ENCODE results near the gene VIM. TPM values are rescaled to one million over a fixed set of nuclear protein-coding genes. Genes with fewer than 3 reads are reported as not detected.
A peak's percentile ranks its signal among the peaks of the same experiment; 100 is the strongest.

VIM gene
- total and polyA plus RNA-seq, 2 donors (not counting 1 experiment from before 2014, with no cell fraction given) = 4,882 to 7,192 TPM

DNA sequence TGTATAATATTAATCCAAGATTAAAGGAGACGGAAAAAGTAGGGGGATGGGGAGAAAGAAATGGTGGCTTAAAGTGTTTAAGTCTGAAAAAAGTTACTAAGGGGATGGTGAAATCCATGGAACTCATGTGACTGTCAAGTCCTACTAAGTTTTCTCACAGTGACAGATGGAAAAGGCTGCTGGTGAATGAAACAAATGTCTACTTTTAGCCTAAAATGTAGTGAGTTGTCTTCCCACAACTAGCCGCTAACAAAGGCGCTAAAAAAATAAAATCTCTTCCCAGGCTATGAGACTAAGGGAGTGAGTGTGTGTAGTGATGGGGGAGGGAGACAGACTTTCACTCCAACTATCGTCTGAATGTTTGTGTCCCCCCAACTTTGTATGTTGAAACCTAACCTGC is 12.6 kb downstream of the VIM start:
- TF ChIP-seq EZH2 (IDR thresholded peaks at IDR 0.05; ENCODE audit: low read length, missing control alignments) = no peak
- TF ChIP-seq, protein P1, sequence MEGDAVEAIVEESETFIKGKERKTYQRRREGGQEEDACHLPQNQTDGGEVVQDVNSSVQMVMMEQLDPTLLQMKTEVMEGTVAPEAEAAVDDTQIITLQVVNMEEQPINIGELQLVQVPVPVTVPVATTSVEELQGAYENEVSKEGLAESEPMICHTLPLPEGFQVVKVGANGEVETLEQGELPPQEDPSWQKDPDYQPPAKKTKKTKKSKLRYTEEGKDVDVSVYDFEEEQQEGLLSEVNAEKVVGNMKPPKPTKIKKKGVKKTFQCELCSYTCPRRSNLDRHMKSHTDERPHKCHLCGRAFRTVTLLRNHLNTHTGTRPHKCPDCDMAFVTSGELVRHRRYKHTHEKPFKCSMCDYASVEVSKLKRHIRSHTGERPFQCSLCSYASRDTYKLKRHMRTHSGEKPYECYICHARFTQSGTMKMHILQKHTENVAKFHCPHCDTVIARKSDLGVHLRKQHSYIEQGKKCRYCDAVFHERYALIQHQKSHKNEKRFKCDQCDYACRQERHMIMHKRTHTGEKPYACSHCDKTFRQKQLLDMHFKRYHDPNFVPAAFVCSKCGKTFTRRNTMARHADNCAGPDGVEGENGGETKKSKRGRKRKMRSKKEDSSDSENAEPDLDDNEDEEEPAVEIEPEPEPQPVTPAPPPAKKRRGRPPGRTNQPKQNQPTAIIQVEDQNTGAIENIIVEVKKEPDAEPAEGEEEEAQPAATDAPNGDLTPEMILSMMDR (conservative IDR thresholded peaks at IDR 0.05 in 1 of 2, IDR thresholded peaks at IDR 0.05 in 1 of 2; ENCODE audit: low read depth in 1 of 2, low read length in 2 of 2) = no peak
- Histone ChIP-seq H4K20me1 (ENCODE audit: control insufficient read depth, extremely low read depth, insufficient read depth, low read length) (peaks cover 2% of the 10 kb centered on the region), H3K9ac (ENCODE audit: insufficient read depth, low read length) (no peak overlapping the region), H3K9me3 (ENCODE audit: control insufficient read depth, insufficient read depth, low read depth, low read length) (no peaks in the 10 kb centered on the region), H3K4me1 (ENCODE audit: control insufficient read depth, extremely low read depth, insufficient read depth, low read length) (no peaks in the 10 kb centered on the region), H2AFZ (ENCODE audit: low read length) (no peak overlapping the region), H3K36me3 (ENCODE audit: control insufficient read depth, insufficient read depth, low read length) (peaks cover 5% of the 10 kb centered on the region), H3K27ac (ENCODE audit: insufficient read depth, low read length) (no peak overlapping the region), H3K79me2 (ENCODE audit: control insufficient read depth, insufficient read depth, low read length) (peaks cover 2% of the 10 kb centered on the region), H3K4me3 (replicated peaks in 1 of 4; ENCODE audit: control extremely low read depth in 1 of 4, insufficient read depth in 1 of 4, low read depth in 3 of 4, low read length in 4 of 4) (no peak overlapping the region), H3K27me3 (ENCODE audit: control insufficient read depth, insufficient read depth, low read length) (no peaks in the 10 kb centered on the region), H3K4me2 (ENCODE audit: extremely low read depth, insufficient read depth, low read length) (no peak overlapping the region)
- DNase-seq (ENCODE audit: low read depth in 2 of 2) = no peak

DNA sequence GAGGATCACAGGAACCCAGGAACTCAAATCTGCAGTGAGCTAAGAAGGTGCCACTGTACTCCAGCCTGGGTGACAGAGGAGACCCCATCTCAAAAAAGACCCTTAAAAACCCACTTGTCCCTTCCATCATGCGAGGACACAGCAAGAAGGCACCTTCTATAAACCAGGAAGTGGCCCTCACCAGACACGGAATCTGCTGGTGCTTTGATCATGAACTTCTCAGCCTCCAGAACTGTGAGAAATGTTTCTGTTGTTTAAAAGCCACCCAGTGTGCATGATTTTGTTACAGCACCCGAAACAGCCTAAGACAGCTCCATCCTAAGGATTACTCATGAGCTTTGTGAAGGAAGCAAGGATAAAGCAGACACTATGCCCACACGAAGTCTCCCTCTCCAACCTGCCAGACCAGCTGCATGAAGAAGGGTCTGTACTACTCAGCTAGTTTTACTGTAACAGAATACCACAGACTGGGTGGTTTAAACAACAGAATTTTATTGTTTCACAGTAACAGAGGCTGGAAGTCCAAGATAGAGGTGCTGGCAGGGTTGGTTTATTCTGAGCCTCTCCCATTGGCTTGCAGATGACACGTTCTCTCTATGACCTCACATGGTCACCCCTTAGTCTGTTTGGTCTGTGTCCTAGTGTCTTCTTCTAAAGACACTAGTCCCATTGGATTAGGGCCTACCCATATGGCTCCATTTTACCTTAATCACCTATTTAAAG is 13.7 kb downstream of the VIM start:
- peaks cover 2% of the 10 kb centered on the region for H3K36me3 ChIP-seq (ENCODE audit: control insufficient read depth, insufficient read depth, low read length)
- no peak for TF ChIP-seq EZH2 (IDR thresholded peaks at IDR 0.05; ENCODE audit: low read length, missing control alignments)
- TF ChIP-seq, protein P1 (conservative IDR thresholded peaks at IDR 0.05 in 1 of 2, IDR thresholded peaks at IDR 0.05 in 1 of 2; ENCODE audit: low read depth in 1 of 2, low read length in 2 of 2) = no peak
- no peak for DNase-seq (ENCODE audit: low read depth in 2 of 2)
- no peak overlapping the region for H3K4me3 ChIP-seq (replicated peaks in 1 of 4; ENCODE audit: control extremely low read depth in 1 of 4, insufficient read depth in 1 of 4, low read depth in 3 of 4, low read length in 4 of 4)
- H3K27ac ChIP-seq (ENCODE audit: insufficient read depth, low read length) = no peak overlapping the region
- H3K4me2 ChIP-seq (ENCODE audit: extremely low read depth, insufficient read depth, low read length) = no peak overlapping the region
- H4K20me1 ChIP-seq (ENCODE audit: control insufficient read depth, extremely low read depth, insufficient read depth, low read length) = peaks cover 2% of the 10 kb centered on the region
- no peaks in the 10 kb centered on the region for H3K79me2 ChIP-seq (ENCODE audit: control insufficient read depth, insufficient read depth, low read length)
- no peak overlapping the region for H2AFZ ChIP-seq (ENCODE audit: low read length)
- H3K9me3 ChIP-seq (ENCODE audit: control insufficient read depth, insufficient read depth, low read depth, low read length) = no peaks in the 10 kb centered on the region
- H3K4me1 ChIP-seq (ENCODE audit: control insufficient read depth, extremely low read depth, insufficient read depth, low read length) = no peaks in the 10 kb centered on the region
- no peak overlapping the region for H3K9ac ChIP-seq (ENCODE audit: insufficient read depth, low read length)
- no peaks in the 10 kb centered on the region for H3K27me3 ChIP-seq (ENCODE audit: control insufficient read depth, insufficient read depth, low read length)

DNA sequence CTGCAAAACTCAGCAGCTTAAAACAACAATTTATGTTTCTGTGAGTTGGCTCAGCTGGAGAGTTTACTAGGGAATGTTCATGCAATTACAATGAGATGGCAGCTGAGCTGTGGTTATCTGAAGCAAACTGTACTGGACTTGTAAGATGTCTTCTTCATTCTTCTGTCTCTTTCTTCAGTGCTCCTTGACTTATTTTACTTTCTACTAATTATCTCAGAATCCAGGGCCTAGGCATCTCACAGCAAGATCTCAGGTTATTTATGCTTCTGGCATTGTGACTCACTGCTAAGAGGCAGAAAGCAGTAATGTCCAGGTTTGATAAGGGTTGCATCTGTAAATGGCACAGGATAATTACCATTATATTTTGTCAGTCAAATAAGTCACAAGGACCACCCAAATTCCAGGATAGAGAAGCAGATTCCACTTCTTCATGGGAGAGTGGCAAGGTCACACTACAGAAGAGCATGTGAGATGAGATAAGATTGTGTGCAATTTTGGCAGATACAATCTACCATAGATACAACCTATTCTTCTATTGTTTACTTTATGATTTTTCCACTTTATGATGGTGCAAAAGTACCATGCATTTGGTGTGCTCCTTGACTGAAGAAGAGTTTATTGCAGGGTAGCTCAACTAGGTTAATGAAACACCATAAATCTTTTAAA is 16.8 kb downstream of the VIM start:
- Histone ChIP-seq H3K79me2 (ENCODE audit: control insufficient read depth, insufficient read depth, low read length) (no peaks in the 10 kb centered on the region), H3K36me3 (ENCODE audit: control insufficient read depth, insufficient read depth, low read length) (no peaks in the 10 kb centered on the region), H3K9ac (ENCODE audit: insufficient read depth, low read length) (no peak overlapping the region), H3K27ac (ENCODE audit: insufficient read depth, low read length) (no peak overlapping the region), H3K4me3 (replicated peaks in 1 of 4; ENCODE audit: control extremely low read depth in 1 of 4, insufficient read depth in 1 of 4, low read depth in 3 of 4, low read length in 4 of 4) (no peak overlapping the region), H3K4me2 (ENCODE audit: extremely low read depth, insufficient read depth, low read length) (no peak overlapping the region), H3K4me1 (ENCODE audit: control insufficient read depth, extremely low read depth, insufficient read depth, low read length) (no peaks in the 10 kb centered on the region), H3K27me3 (ENCODE audit: control insufficient read depth, insufficient read depth, low read length) (no peaks in the 10 kb centered on the region), H3K9me3 (ENCODE audit: control insufficient read depth, insufficient read depth, low read depth, low read length) (no peaks in the 10 kb centered on the region), H2AFZ (ENCODE audit: low read length) (no peak overlapping the region), H4K20me1 (ENCODE audit: control insufficient read depth, extremely low read depth, insufficient read depth, low read length) (no peaks in the 10 kb centered on the region)
- TF ChIP-seq EZH2 (IDR thresholded peaks at IDR 0.05; ENCODE audit: low read length, missing control alignments) = no peak
- TF ChIP-seq, protein P1 (conservative IDR thresholded peaks at IDR 0.05 in 1 of 2, IDR thresholded peaks at IDR 0.05 in 1 of 2; ENCODE audit: low read depth in 1 of 2, low read length in 2 of 2) = no peak
- peak in 1 of 2 donors; percentile 28 for DNase-seq (ENCODE audit: low read depth in 2 of 2)

All from fibroblast of lung (primary cell).